ENCODE data around the gene ZBED1.

The ZBED1 gene

DNA sequence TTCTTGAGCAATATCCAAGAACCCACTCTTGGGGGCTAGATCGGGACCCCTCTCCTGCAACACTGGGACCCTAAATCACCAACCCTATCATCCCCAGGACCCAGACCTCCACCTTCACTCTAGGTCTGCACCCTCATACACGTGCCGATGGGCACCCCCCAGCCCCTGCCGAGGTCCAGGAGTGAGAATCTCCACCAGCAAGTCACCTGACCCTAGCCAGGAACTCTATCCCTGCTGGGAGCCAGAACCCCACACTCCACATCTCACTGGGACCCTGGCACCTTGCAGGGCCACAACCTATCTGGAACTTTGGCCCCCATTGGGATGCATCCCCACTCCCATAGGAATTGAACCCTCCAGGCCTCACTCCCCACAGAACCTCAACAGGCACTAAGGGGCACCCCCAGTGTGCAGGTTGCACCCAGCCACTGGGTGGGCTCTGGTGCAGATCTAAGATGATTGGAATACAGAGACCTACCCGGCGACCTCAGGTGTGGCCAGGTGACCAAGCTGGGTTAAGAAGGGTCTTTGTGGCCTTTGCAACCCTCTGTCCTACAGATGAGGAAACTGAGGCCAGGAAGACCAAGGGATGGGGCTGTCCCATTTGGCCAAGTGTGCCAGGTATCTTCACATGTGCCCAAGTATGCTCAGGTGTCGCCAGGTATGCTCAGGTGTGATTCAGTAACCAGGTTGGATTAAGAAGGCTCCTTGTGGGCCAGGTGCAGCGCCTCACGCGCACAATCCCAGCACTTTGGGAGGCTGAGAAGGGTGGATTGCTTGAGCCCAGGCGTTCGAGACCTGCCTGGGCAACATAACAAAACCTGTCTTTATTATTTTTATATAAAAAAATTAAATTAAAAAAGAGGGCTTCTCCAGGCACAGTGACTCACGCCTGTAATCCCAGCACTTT lies 3.1 kb upstream of the ZBED1 start:
- DNase-seq (ENCODE audit: low read depth), result no peak
- H3K4me3 ChIP-seq (ENCODE audit: control insufficient read depth, low read depth, low read length), result no peak overlapping the region
- TF ChIP-seq, protein P1, sequence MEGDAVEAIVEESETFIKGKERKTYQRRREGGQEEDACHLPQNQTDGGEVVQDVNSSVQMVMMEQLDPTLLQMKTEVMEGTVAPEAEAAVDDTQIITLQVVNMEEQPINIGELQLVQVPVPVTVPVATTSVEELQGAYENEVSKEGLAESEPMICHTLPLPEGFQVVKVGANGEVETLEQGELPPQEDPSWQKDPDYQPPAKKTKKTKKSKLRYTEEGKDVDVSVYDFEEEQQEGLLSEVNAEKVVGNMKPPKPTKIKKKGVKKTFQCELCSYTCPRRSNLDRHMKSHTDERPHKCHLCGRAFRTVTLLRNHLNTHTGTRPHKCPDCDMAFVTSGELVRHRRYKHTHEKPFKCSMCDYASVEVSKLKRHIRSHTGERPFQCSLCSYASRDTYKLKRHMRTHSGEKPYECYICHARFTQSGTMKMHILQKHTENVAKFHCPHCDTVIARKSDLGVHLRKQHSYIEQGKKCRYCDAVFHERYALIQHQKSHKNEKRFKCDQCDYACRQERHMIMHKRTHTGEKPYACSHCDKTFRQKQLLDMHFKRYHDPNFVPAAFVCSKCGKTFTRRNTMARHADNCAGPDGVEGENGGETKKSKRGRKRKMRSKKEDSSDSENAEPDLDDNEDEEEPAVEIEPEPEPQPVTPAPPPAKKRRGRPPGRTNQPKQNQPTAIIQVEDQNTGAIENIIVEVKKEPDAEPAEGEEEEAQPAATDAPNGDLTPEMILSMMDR (IDR thresholded peaks at IDR 0.05; ENCODE audit: control insufficient read depth, insufficient read depth, low read depth, low read length, missing control alignments), result no peak

DNA sequence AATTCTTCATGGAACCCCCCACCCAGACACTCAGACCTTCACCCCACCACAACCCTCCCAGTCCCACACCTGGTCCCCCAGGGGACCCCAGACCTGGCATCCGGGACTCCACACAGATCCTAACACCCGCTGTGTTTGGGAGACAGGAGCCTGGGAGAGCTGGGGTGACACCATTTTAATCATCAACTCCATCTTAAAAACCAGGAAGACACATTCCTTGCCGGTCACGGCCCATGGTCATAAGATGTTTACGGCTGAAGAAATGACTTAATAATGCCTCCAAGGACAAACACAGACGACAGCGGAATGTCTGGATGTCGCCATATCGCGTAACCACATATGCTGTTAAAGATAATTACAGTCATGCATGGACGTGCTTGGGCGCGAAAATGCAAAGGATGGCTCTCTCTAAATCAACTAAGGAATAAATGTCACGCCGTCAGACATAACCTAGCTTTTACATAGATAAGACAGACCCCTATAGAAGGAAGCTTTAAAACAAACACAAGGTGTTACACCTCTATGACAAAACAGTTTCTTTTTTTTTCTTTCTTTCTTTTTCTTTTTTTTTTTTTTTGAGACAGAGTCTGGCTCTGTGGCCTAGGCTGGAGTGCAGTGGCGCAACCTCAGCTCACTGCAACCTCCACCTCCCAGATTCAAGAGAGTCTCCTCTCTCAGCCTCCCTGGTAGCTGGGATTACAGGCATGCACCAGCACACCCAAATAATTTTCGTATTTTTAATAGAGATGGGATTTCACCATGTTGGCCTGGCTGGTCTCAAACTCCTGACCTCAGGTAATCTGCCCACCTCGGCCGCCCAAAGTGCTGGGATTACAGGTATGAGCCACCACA lies 2.1 kb upstream of the ZBED1 start:
- H3K4me3 ChIP-seq (ENCODE audit: control insufficient read depth, low read depth, low read length), result no peak overlapping the region
- TF ChIP-seq, protein P1 (IDR thresholded peaks at IDR 0.05; ENCODE audit: control insufficient read depth, insufficient read depth, low read depth, low read length, missing control alignments), result no peak
- DNase-seq (ENCODE audit: low read depth), result no peak

DNA sequence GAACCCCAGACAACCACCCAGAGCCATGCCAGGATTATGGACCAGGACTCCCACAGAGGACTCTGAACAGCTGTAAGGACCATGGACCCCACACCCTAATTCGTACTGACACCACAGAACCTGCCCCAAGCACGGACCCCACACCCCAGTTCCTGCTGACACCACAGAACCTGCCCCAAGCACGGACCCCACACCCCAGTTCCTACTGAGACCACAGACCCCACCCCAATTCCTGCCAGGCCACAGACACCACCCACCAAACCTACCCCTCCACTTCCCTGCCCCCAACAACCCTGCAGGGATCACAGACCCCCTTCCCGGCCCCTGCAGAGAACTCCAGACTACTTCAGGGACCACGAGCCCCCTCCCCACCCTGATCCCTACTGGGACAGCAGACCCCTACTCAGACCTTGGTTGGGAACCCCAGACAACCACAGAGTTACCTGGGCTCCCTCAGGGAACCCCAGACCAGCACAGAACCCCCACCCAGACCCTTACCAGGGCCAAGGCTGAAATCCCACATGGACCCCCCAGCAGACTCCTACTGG lies 1.4 kb upstream of the ZBED1 start:
- H3K4me3 ChIP-seq (ENCODE audit: control insufficient read depth, low read depth, low read length), result no peak overlapping the region
- DNase-seq (ENCODE audit: low read depth), result no peak
- TF ChIP-seq, protein P1 (IDR thresholded peaks at IDR 0.05; ENCODE audit: control insufficient read depth, insufficient read depth, low read depth, low read length, missing control alignments), result no peak

DNA sequence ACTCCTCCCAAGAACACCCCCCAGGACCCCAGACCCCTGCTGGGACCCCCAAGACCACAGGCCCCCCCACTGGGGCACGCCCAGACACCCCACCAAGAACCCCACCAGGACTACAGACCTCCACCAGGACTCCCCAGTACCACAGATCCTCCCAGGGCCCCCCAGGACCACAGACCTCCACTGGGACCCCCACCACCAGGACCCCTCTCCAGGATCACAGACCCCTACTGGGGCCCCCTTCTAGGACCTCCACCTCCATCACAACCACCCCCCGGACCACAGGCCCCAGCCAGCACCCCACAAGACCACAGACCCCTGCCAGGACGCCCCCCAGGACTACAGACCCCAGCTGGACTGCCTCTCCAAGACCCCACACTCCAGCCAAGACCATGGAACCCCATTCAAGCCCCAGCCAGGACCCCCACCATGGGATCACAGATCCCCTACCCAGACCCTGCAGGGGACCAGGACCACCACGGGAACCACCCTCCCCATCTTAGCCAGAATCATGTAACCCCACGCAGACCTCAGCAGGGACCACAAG lies 855 bp upstream of the ZBED1 start:
- no peak for DNase-seq (ENCODE audit: low read depth)
- H3K4me3 ChIP-seq (ENCODE audit: control insufficient read depth, low read depth, low read length), result no peak overlapping the region
- TF ChIP-seq, protein P1 (IDR thresholded peaks at IDR 0.05; ENCODE audit: control insufficient read depth, insufficient read depth, low read depth, low read length, missing control alignments), result no peak

DNA sequence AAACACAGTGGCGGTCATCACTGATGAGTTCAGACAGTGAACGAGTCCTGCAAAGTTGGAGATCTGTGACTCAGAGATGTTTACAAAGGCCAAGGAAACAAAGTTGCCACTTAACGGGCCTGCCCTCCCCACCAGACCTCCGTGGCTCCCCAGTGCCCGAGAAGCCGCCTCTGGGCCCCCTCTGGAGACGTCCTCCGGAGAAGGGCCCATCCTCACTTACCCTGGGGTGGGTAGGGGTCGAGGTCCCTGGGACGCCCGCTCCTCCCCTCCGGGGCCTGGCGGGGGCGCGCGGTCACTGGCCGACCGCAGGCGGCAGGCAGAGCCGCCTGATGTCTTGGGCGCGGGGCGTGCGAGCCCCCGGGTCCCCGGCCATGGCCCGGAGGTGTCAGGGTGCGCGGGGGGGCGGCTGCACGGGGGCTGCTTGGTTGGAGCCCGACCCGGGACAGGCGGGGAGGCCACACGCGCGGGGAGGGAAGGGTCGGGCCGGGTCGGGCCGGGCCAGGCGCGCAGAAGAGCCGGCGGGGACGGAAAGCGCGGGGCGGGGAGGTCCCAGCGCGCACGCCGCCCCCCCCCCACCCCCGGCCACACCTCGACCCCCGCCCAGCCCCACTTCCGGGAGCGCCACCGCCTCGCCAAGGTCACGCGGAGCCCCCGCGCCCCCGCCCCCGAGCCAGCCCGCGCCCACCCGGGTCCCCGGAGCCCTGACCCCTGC lies 529 bp downstream of the ZBED1 start:
- TF ChIP-seq, protein P1 (IDR thresholded peaks at IDR 0.05; ENCODE audit: control insufficient read depth, insufficient read depth, low read depth, low read length, missing control alignments), result no peak
- no peak for DNase-seq (ENCODE audit: low read depth)
- H3K4me3 ChIP-seq (ENCODE audit: control insufficient read depth, low read depth, low read length), result peak overlapping the region; percentile 88

DNA sequence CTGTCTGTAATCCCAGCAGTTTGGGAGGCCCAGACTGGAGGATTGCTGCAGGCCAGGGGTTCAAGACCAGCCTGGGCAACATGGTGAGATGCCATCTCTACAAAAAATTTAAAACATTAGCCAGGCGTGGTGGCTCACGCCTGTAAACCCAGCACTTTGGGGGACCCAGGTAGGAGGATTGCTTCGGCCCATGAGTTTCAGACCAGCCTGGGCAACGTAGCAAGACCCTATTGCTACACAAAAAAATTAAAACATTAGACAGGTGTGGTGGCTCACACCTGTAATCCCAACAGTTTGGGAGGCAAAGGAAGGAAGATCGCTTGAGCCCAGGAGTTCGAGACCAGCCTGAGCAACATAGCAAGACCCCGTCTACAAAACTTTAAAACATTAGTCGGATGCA lies 1.3 kb downstream of the ZBED1 start:
- H3K4me3 ChIP-seq (ENCODE audit: control insufficient read depth, low read depth, low read length), result peak overlapping the region; percentile 88
- TF ChIP-seq, protein P1 (IDR thresholded peaks at IDR 0.05; ENCODE audit: control insufficient read depth, insufficient read depth, low read depth, low read length, missing control alignments), result no peak
- DNase-seq (ENCODE audit: low read depth), result no peak
